Naive thymus-derived CD4-positive, alpha-beta T cell (primary cell): ENCODE results near the gene NUDT12. TPM values are rescaled to one million over a fixed set of nuclear protein-coding genes. Genes with fewer than 3 reads are reported as not detected.

Experiments
- ATAC-seq: fragments of 150-1000 bp; cut with Tn5 transposase; 2 replicates; pipeline ENCODE4 v1.10.0; 2021; ENCODE audit warnings: mild to moderate bottlenecking, moderate library complexity
- CTCF ChIA-PET: fragments of 350-600 bp; sonication (Branson Sonifier 250); formaldehyde crosslinking; loops from one replicate; lab custom pipeline; 2021; ENCODE audit warnings: antibody characterized with exemption; lab: Charles Lee
- POLR2A ChIA-PET: fragments of 350-600 bp; sonication (Branson Sonifier 250); formaldehyde crosslinking; loops from one replicate; lab custom pipeline; 2021; ENCODE audit warnings: antibody characterized with exemption, inconsistent platforms; lab: Charles Lee
- DNase-seq, 9 donors: peaks; one replicate each; pipeline versions ENCODE4 v3.0.0 to v3.0.0-alpha.2; 2020 to 2022; ENCODE audit warnings: mixed read lengths in 1 of 9
- H3K27ac ChIP-seq: one replicate; pipeline ENCODE4 v1.7.0; 2013; ENCODE audit warnings: mild to moderate bottlenecking, low read depth, low read length, moderate library complexity
- H3K27me3 ChIP-seq, 2 donors: one replicate each; pipeline ENCODE4 v1.7.0; 2013; ENCODE audit warnings: low read length in 2 of 2, mild to moderate bottlenecking in 2 of 2, moderate library complexity in 2 of 2; ENCODE audit not compliant: control insufficient read depth in 2 of 2, insufficient read depth in 2 of 2
- H3K36me3 ChIP-seq, 3 experiments: 1 replicate in 2 of 3; 2 replicates in 1 of 3; pipeline ENCODE4 v1.7.0; 2013; ENCODE audit warnings: low read length in 3 of 3, mild to moderate bottlenecking in 3 of 3, moderate library complexity in 1 of 3; ENCODE audit not compliant: insufficient read depth in 3 of 3, control insufficient read depth in 2 of 3
- H3K4me1 ChIP-seq, 2 donors: one replicate each; pipeline ENCODE4 v1.7.0; 2013; ENCODE audit warnings: low read length in 2 of 2, mild to moderate bottlenecking in 2 of 2, moderate library complexity in 1 of 2; ENCODE audit not compliant: control insufficient read depth in 2 of 2, insufficient read depth in 2 of 2
- H3K4me3 ChIP-seq: 2 replicates; pipeline ENCODE4 v1.7.0; 2013; ENCODE audit warnings: mild to moderate bottlenecking, low read length
- H3K9me3 ChIP-seq, 3 experiments: 1 replicate in 2 of 3; 2 replicates in 1 of 3; pipeline ENCODE4 v1.7.0; 2013; ENCODE audit warnings: low read length in 3 of 3; ENCODE audit not compliant: control insufficient read depth in 2 of 3
- H3K27ac Mint-ChIP-seq, 9 donors: one replicate each; pipeline ENCODE4 v1.8.0; 2020 to 2022; ENCODE audit warnings: mixed read lengths in 9 of 9, mild to moderate bottlenecking in 8 of 9, moderate library complexity in 5 of 9, inconsistent platforms in 2 of 9
- H3K27me3 Mint-ChIP-seq, 5 donors: one replicate each; pipeline ENCODE4 v1.8.0; 2021 to 2022; ENCODE audit warnings: mixed read lengths in 5 of 5, mild to moderate bottlenecking in 1 of 5
- H3K36me3 Mint-ChIP-seq, 5 donors: one replicate each; pipeline ENCODE4 v1.8.0; 2020 to 2022; ENCODE audit warnings: mixed read lengths in 5 of 5, mild to moderate bottlenecking in 3 of 5, inconsistent platforms in 1 of 5
- H3K4me1 Mint-ChIP-seq, 7 donors: one replicate each; pipeline ENCODE4 v1.8.0; 2020 to 2022; ENCODE audit warnings: mixed read lengths in 7 of 7, mild to moderate bottlenecking in 3 of 7, inconsistent platforms in 1 of 7
- H3K4me3 Mint-ChIP-seq, 10 donors: one replicate each; pipeline ENCODE4 v1.8.0; 2020 to 2022; ENCODE audit warnings: mild to moderate bottlenecking in 10 of 10, mixed read lengths in 10 of 10, moderate library complexity in 6 of 10, inconsistent platforms in 2 of 10
- H3K9me3 Mint-ChIP-seq, 11 donors: one replicate each; pipeline ENCODE4 v1.8.0; 2020 to 2022; ENCODE audit warnings: mixed read lengths in 11 of 11, mild to moderate bottlenecking in 4 of 11, inconsistent platforms in 1 of 11, moderate library complexity in 1 of 11
- intact Hi-C, 2 donors: fragments of 100-400 bp; cut with micrococcal nuclease; formaldehyde crosslinking; loops; one replicate each; pipeline ENCODE4 v1.15.1; 2023
- polyA plus RNA-seq, 2 donors: library from polyadenylated mRNA; unstranded; fragments of 300-500 nt; fragmentation: Illumina TruSeq; gene quantifications; one replicate each; pipeline ENCODE4 v1.2.3, GENCODE V29; 2021
- total RNA-seq, 6 experiments: library from RNA in 5 of 6; stranded (reverse) in 5 of 6; gene quantifications; 1 replicate in 5 of 6; 2 replicates in 1 of 6; pipeline ENCODE4 v1.2.3 and lab custom pipeline; 2021 to 2026

The NUDT12 gene
- total and polyA plus RNA-seq, 7 experiments from 2014 or later = 0.75 to 4.7 (median 1.4) TPM

DNA sequence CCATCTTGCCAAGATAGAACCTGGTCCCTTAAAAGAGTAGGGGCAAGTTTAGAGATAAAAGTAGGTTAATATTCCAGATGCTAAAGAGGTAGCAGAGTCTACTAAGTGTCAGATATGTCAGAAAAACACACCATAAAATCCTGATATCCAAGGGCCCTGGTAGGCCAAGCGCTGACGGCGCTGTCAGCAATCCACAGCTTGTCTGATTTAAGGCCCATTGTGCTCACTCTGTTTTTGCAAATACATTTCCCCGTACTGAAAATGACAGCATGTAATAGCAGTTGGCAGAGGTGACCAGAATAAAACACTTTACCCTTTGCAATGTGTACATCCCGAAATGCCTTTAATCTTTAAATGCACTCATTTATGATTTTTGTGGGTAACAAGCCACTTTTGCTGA, 9.9 kb upstream of the NUDT12 start:
- H3K4me1 ChIP-seq = no peaks in the 10 kb centered on the region
- ATAC-seq = no peak
- H3K4me3 ChIP-seq = no peak overlapping the region
- H3K27ac ChIP-seq = no peak overlapping the region
- ChIA-PET CTCF (no interaction called here), POLR2A (no interaction called here)
- Mint-ChIP-seq H3K4me1 (no peaks in the 10 kb centered on the region), H3K4me3 (no peak overlapping the region), H3K27me3 (peaks cover 8 to 22% (median 14%) of the 10 kb centered on the region in 5 donors), H3K36me3 (peaks cover 0 to 5% (median 0%) of the 10 kb centered on the region in 5 donors), H3K9me3 (no peaks in the 10 kb centered on the region), H3K27ac (no peak overlapping the region)
- no peaks in the 10 kb centered on the region for H3K27me3 ChIP-seq
- no peaks in the 10 kb centered on the region for H3K9me3 ChIP-seq
- DNase-seq = no peak
- H3K36me3 ChIP-seq = no peaks in the 10 kb centered on the region
- intact Hi-C loops = no loop called here

DNA sequence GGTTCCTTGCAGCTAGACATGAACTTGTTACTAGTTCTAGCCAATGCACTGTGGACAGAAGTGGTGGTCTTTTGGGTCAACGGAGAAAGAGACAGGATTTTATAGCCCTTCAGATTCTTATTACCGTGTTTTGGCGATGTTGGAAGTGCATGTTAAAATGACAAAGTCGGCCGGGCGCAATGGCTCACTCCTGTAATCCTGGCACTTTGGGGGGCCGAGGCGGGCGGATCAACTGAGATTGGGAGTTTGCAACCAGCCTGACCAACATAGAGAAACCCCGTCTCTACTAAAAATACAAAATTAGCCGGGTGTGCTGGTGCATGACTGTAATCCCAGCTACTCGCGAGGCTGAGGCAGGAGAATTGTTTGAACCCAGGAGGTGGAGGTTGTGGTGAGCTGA, 9.1 kb upstream of the NUDT12 start:
- Histone ChIP-seq H3K27me3 (no peaks in the 10 kb centered on the region), H3K4me1 (no peaks in the 10 kb centered on the region), H3K4me3 (no peak overlapping the region), H3K27ac (no peak overlapping the region), H3K36me3 (no peaks in the 10 kb centered on the region), H3K9me3 (no peaks in the 10 kb centered on the region)
- DNase-seq (no peak), ATAC-seq (no peak)
- ChIA-PET CTCF (no interaction called here), POLR2A (no interaction called here)
- peaks cover 8 to 24% (median 14%) of the 10 kb centered on the region in 5 donors for H3K27me3 Mint-ChIP-seq
- H3K36me3 Mint-ChIP-seq = peaks cover 0 to 5% (median 0%) of the 10 kb centered on the region in 5 donors
- no peak overlapping the region for H3K27ac Mint-ChIP-seq
- H3K4me3 Mint-ChIP-seq = no peak overlapping the region
- intact Hi-C loops = no loop called here
- H3K4me1 Mint-ChIP-seq = no peaks in the 10 kb centered on the region
- H3K9me3 Mint-ChIP-seq = no peaks in the 10 kb centered on the region

DNA sequence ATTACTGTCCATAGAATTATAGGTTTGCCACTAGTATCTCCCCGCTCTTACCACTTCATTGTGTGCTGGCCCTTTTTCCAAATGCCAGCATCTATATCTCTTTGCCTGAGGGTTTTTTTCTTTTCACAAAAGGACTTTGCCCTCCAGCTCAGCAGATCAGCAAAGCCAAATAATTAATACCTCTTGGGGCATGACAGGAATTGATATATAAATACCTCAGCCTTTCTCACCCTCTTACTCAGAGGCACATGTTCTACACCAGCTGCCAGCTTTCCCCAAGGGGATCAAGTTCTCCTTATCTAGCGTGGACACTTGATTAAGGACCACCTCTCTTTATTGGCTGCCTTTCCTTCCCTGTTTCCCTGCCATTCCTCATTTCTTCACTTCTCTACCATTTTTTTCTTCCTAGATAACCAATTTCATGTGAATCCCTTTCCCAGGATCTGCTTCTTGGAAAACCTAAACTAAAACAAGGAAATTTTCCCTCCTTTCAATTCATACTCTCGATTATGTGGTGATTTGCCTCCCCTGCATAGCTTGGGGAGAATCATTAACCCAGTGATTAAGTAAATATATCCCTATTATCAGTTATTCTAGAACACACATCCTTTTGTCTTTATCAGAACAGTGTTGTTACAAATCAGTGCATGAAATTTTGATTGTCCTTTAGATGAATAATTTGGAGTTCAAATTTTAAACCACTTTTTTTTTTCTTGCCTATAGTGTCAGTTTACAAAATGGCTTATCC, 6.9 kb upstream of the NUDT12 start:
- Histone ChIP-seq H3K36me3 (no peaks in the 10 kb centered on the region), H3K4me1 (no peaks in the 10 kb centered on the region), H3K27me3 (no peaks in the 10 kb centered on the region), H3K27ac (no peak overlapping the region), H3K9me3 (no peaks in the 10 kb centered on the region), H3K4me3 (no peak overlapping the region)
- ChIA-PET POLR2A (interaction anchor here (0.7 kb wide), 1 partner anchor 13 kb away, joined by 4 read pairs; no protein-coding TSS in a partner anchor), CTCF (no interaction called here)
- ATAC-seq (no peak), DNase-seq (no peak)
- intact Hi-C loops = no loop called here
- H3K36me3 Mint-ChIP-seq = peaks cover 0 to 5% (median 0%) of the 10 kb centered on the region in 5 donors
- no peaks in the 10 kb centered on the region for H3K9me3 Mint-ChIP-seq
- no peak overlapping the region for H3K4me3 Mint-ChIP-seq
- no peaks in the 10 kb centered on the region for H3K4me1 Mint-ChIP-seq
- H3K27me3 Mint-ChIP-seq = peaks cover 4 to 24% (median 11%) of the 10 kb centered on the region in 5 donors
- H3K27ac Mint-ChIP-seq = no peak overlapping the region

DNA sequence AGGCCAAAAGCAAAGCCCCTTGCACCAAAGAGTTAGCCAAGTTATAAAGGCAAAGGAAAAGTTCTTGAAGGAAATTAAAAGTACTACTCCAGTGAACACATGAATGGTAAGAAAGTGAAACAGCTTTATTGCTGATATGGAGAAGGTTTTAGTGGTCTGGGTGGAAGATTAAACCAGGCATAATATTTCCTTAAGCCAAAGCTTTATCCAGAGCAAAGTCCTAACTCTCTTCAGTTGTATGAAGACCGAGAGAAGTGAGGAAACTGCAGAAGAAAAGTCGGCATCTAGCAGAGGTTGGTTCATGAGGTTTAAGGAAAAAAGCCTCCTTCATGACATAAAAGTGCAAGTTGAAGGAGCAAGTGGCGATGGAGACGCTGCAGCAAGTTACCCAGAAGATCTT, 3.1 kb upstream of the NUDT12 start:
- ChIA-PET POLR2A (no interaction called here), CTCF (no interaction called here)
- Mint-ChIP-seq H3K4me3 (no peak overlapping the region), H3K36me3 (no peaks in the 10 kb centered on the region), H3K27ac (no peak overlapping the region), H3K27me3 (peaks cover 0 to 11% (median 4%) of the 10 kb centered on the region in 5 donors), H3K4me1 (peaks cover 6 to 28% (median 20%) of the 10 kb centered on the region in 7 donors), H3K9me3 (no peaks in the 10 kb centered on the region)
- ATAC-seq (no peak), DNase-seq (no peak)
- Histone ChIP-seq H3K27ac (no peak overlapping the region), H3K4me1 (no peaks in the 10 kb centered on the region), H3K4me3 (no peak overlapping the region), H3K27me3 (no peaks in the 10 kb centered on the region), H3K9me3 (no peaks in the 10 kb centered on the region), H3K36me3 (no peaks in the 10 kb centered on the region)
- intact Hi-C loops = no loop called here

DNA sequence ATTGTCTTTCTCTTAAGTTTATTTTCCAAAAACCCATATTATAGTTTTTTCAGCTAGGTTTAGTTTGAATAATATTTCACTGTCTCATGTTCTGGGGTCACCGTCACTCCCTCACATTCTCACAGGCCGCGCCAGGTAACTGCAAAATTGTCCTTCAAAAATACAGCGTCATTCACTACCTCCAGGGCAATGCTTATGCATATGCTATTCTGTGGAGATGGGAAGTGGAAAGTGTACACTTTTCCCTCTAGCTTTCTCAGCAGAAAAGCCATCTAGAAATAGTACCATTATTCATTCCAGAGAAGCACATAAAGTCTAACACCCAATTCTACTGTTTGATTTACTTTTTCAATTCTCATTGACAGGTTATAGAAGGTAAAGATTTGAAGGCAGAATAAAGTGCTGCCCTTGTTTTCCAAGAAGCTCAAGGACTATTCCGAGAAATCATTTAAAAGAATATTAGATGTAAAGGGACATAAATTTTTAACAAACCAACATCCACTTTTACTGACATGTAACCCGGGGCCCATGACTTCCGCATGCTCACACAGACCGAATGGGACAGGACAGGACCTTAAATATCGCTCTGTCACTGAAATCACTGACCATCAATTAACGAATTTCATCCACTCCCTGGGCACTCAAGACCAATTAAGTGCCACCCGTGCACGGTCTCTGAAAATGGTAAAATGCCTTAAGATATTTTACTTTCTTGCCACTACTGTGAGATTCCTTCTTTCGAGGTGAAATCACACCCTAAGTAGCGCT, 720 bp downstream of the NUDT12 start:
- POLR2A ChIA-PET = interaction anchor here (0.6 to 2.2 kb wide), 3 partner anchors 274 to 442 kb away, joined by 4 to 5 read pairs (median 4); partner anchors contain the start of genes GIN1, MACIR and PPIP5K2
- Mint-ChIP-seq H3K9me3 (no peaks in the 10 kb centered on the region), H3K36me3 (no peaks in the 10 kb centered on the region), H3K27me3 (peaks cover 0 to 5% (median 0%) of the 10 kb centered on the region in 5 donors), H3K4me1 (peaks cover 9 to 43% (median 20%) of the 10 kb centered on the region in 7 donors), H3K27ac (peak overlapping the region in 8 of 9 donors; percentile 72 to 93 (median 86)), H3K4me3 (peak overlapping the region; percentile 88 to 98 (median 92))
- intact Hi-C loops = loop anchor here in 1 of 2 donors (1.0 kb wide), 2 partner anchors 304 to 442 kb away; partner anchors contain the start of genes GIN1, MACIR and PPIP5K2
- Histone ChIP-seq H3K4me3 (peak overlapping the region; percentile 66), H3K27me3 (no peaks in the 10 kb centered on the region), H3K27ac (peak overlapping the region; percentile 65), H3K36me3 (no peaks in the 10 kb centered on the region), H3K4me1 (no peaks in the 10 kb centered on the region), H3K9me3 (no peaks in the 10 kb centered on the region)
- no peak for DNase-seq
- CTCF ChIA-PET = no interaction called here
- ATAC-seq = peak; percentile 56

DNA sequence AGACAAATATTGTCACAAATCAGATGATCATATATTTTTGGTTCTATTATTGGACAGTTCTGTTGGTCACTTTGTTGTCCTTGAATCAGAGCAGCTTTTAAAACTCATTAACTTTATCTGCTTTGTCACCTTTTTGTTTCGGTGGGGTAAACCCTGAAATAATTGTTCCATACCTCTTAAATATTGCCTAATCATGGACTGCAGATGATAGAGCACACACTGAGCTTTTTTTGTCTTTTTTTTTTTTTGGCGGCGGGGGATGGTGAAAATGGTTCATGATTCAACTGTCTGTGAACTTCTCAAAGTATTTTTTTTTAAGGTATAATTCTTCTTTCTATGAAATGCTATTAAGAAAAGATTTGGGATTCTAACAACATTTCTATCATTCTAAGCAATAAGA, 1.8 kb downstream of the NUDT12 start:
- ChIA-PET CTCF (no interaction called here), POLR2A (no interaction called here)
- Mint-ChIP-seq H3K9me3 (no peaks in the 10 kb centered on the region), H3K27ac (peak overlapping the region in 2 of 9 donors; percentile 3 to 13), H3K36me3 (no peaks in the 10 kb centered on the region), H3K4me3 (peak overlapping the region in 1 of 10 donors; percentile 32), H3K27me3 (peaks cover 0 to 5% (median 0%) of the 10 kb centered on the region in 5 donors), H3K4me1 (peaks cover 9 to 43% (median 20%) of the 10 kb centered on the region in 7 donors)
- no peaks in the 10 kb centered on the region for H3K36me3 ChIP-seq
- no peaks in the 10 kb centered on the region for H3K9me3 ChIP-seq
- DNase-seq (no peak), ATAC-seq (no peak)
- no peak overlapping the region for H3K4me3 ChIP-seq
- intact Hi-C loops = no loop called here
- no peaks in the 10 kb centered on the region for H3K27me3 ChIP-seq
- no peaks in the 10 kb centered on the region for H3K4me1 ChIP-seq
- H3K27ac ChIP-seq = no peak overlapping the region
